CD4-positive, alpha-beta T cell treated with Interleukin-17A for 1 hour (primary cell): Measurements from ENCODE around the gene AMMECR1L.
"Not testable (repeated sequence)": the region's sequence is repeated elsewhere in the genome, so short reads cannot be mapped to it uniquely, and the experiment has no call there.

ENCODE experiments used
- DNase-seq: peaks from one replicate; pipeline ENCODE4 v3.0.0-alpha.2; 2020

AMMECR1L gene

GRCh38 chr2:127885780-127886592 is at the start of gene AMMECR1L:
AMMECR1L (minus strand) TSS chr2:127885956; CDS start chr2:127874234, 11,722 bp downstream.
- DNase-seq = peak; percentile 91

GRCh38 chr2:127935337-127935736 is 49.6 kb upstream of the AMMECR1L start:
- DNase-seq = no peak

GRCh38 chr2:127932199-127932876 is 46.6 kb upstream of the AMMECR1L start:
- DNase-seq = no peak

DNA sequence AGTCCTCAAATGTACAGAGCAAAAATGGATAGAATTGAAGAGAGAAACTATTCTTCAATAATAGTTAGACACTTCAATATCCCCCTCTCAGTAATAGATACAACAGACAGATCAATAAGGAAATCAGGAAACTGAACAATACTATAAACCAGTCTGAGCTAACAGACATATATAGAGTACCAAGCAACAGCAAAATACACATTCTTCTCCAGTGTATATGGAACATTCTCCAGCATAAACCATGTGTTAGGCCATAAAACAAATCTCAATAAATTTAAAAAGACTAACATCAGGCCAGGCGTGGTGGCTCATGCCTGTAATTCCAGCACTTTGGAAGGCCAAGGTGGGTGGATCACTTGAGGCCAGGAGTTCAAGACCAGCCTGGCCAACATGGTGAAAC is 43.7 kb upstream of the AMMECR1L start:
- no peak for DNase-seq

DNA sequence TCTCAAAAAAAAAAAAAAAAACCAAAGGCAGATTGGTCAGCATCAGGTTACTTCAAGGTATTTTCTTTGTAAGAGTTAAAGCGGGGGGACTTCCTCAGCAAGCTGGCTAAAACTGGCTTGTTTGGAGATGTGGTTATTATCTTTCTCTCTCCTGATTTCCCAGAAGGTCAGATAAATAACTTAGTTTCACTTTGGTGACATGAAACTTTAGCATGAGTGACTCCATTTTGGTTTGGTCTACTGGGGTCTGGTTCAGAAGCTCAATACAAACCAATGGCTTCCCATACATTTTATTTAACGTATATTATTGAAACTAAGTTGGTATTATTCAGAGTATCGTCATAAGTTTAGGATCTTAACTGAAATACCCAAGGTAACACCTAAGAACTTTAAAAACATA is 41.6 kb upstream of the AMMECR1L start:
- no peak for DNase-seq

GRCh38 chr2:127917916-127918315 is 32.2 kb upstream of the AMMECR1L start:
- no peak for DNase-seq

- no peak for DNase-seq
These were observed 28.2 kb upstream of the AMMECR1L start for GRCh38 chr2:127913808-127914457.

GRCh38 chr2:127911737-127912136 is 26.0 kb upstream of the AMMECR1L start:
- DNase-seq = no peak

- no peak for DNase-seq
These were observed 24.7 kb upstream of the AMMECR1L start for GRCh38 chr2:127910415-127910814.

- no peak for DNase-seq
These were observed 23.3 kb upstream of the AMMECR1L start for GRCh38 chr2:127909019-127909418.

DNA sequence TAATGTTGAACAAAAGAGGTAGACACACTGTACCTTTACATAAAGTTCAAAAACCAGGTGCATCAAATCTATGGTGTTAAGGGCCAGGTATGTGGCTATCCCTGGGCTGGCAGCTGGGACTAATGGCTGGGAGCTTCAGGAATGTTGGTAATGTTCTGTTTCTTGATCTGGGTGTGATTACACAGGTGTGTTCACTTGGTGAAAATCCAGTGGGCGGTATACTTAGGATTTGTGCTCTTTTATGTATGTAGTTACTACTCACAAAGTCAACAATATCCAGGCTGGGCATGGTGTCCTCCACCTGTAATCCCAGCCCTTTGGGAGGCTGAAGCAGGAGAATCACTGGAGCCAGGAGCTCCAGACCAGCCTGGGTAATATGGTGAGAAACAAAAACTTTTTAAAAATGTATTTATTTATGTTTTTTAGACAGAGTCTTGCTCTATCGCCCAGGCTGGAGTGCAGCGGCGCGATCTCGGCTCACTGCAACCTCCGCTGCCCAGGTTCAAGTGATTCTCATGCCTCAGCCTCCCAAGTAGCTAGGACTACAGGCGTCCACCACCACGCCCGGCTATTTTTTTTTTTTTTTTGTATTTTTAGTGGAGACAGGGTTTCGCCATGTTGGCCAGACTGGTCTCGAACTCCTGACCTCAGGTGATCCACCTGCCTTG is 22.1 kb upstream of the AMMECR1L start:
- not testable (repeated sequence) for DNase-seq

DNA sequence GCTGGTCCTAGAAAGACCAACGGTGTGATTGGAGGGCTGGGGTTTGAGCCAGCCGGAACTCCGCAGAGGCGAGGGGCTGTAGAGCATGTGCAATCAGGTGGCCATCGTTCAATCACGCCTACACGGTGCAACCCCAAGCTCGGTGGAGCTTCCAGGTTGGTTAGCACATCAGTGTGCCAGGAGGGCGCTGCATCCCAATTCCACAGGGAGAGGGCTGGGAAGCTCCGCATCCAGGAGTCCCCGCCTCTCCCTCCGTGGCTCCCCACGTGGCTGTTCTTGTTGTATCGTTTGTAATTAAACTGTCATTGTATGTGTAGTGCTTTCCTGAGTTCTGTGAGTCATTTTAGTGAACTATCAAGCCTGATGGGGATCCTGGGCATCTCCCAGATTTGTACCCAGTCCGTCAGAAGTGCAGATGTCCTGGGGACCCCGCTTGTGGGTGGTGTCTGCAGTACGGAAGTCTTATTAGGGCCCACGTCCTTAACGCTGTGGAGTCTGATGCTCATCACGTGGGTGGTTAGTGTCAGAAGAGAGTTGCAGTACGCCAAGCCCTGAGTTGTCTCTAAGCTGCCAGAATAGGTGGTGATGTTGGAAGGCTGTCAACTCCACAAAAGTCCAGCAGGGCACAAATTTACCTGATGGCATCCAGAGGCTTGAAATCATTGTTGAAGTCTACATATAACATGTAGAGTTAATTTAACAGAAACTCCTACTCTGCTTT is 20.6 kb upstream of the AMMECR1L start:
- no peak for DNase-seq

- DNase-seq = no peak
These were observed 15.7 kb upstream of the AMMECR1L start for GRCh38 chr2:127901339-127902056.

DNA sequence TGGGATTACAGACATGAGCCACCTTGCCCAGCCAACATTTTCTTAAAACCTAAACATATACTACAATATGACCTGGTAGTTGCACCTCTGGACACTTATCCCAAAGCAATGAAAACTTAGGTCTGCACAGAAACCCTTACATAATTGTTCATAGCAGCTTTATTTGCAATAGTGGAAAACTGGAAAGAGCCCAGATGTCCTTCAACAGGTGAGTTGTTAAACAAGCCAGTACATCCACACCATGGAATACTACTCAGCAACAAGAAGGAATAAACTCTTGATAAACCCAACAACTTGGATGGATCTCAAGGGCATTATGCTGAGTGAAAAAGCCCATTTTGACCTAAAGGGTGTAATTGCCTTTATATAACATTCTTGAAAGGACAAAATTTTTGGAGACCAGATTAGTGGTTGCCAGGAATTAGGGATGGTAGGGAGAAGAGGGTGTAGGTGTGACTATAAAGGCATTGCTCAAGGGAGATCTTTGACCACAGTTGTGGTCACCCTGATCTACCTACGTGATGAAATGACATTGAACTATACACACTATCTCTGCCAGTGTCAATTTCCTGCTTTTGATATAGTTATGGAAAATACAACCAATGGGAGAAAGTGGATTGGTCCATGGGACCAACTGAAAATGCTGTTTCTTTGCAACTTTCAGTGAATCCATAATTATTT is 11.9 kb upstream of the AMMECR1L start:
- no peak for DNase-seq

GRCh38 chr2:127893494-127893893 is 7.7 kb upstream of the AMMECR1L start:
- no peak for DNase-seq

DNA sequence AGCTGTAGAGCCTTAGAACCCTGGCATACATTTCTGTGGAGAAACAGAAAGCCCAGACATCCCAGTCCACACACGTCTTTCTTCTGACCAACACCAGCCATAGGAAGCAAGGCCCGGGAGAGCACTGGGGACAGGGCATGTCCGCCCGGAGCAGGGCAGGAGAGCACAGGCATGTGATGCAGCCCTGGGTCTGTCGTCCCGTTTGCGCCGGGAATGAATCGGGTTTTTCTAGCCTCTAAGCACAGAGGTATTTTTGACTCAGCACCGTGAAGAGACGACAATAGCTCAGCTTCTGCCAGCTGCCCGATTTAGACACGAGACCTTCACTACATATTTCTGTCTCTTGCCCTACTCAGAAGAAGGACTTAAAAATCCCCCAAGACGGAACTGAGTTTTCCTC is 7.3 kb upstream of the AMMECR1L start:
- no peak for DNase-seq

DNA sequence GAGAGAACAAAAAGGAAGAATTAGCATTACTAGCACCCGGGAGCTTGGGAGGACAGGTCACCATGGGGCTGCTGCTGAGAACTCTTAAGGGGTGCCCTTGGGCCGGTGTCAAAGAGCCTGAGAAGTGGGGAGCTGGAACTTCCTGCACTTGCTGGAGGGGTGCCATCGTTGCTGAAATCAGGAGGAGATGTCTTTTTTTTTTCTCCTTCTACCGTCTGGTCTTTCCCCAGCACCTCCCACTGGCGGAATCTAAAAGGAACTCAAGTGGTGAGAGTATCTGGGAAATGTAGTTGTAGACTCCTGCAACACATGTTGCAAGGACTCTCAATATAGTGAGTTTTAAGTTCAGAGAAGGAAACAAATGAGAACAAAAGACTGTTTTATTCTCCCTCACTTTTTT is 6.1 kb upstream of the AMMECR1L start:
- DNase-seq = no peak

DNA sequence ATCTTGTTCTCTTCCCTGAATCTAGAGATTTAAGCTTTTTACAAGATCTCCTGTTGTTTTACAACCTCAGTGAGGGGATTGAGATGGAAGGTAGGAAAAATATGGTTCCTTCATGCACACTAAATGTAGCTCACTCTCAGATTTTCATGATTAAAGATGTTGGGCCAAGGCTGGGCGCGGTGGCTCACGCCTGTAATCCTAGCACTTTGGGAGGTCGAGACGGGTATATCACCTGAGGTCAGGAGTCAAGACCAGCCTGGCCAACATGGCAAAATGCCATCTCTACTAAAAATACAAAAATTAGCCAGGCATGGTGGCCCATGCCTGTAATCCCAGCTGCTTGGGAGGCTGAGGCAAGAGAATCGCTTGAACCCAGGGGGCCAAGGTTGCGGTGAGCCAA is 5.0 kb upstream of the AMMECR1L start:
- not testable (repeated sequence) for DNase-seq

- no peak for DNase-seq
These were observed 3.0 kb upstream of the AMMECR1L start for GRCh38 chr2:127888772-127889171.

DNA sequence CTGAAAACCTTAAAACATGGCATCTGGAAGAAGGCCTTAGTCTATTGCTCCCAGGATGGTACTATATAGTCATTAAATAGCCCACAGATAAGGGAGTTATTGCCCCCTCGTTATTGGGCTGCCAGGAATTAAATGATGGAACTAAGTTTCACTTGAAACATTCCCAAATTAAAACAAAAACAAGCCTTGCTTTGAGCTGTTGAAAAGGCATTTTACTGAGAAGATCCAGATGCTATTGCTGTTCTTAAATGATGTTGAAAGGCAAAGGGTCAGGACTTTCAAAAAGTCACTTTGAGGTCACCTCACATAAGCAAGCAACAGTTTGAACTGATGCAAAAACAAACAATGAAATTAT is 2.0 kb upstream of the AMMECR1L start:
- no peak for DNase-seq

DNA sequence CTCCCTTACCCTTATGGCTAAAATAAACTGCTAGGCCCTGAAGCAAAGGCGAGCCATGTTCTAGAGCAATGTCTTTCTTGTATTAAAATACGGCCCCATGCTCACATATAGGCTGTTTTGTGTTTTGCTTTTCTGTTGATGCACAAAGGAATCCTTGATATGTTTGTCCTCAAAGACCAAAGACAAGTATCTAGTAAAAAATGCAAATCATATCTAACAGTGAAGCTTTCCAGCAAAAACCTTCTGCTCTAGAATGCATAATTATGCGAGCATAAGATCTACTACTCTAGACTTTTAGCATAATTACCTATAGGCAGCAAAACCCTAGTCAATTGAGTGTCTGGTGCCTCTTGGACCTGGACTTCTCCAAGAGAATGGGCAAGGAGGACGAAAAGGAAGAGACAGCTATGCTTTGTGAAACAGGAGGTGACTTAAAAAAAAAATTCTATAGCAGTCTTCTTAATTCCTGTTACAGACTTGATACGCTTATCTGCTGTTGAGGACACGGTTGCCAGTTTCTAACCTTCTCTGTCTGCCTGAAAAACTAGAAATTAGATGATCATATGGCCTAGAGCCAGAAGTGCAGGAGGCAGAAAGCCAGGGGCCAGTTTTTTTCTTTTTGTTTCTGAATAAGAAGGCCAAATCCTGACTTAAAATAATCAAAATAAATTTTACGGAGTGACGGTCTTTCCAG is 1.5 kb upstream of the AMMECR1L start:
- no peak for DNase-seq
